H9 (cell line): ENCODE results near the gene NPLOC4. TPM values are rescaled to one million over a fixed set of nuclear protein-coding genes. Genes with fewer than 3 reads are reported as not detected.

Source experiments
- DNase-seq: peaks from one replicate; pipeline ENCODE4 v3.0.0-alpha.2; 2017
- H2AFZ ChIP-seq: one replicate; pipeline ENCODE4 v1.6.1; 2013; ENCODE audit warnings: mild to moderate bottlenecking, low read length, control low read depth, moderate library complexity
- H2AK5ac ChIP-seq: 2 replicates; pipeline ENCODE4 v1.6.1; 2013; ENCODE audit warnings: low read length, control low read depth, mixed read lengths; ENCODE audit not compliant: insufficient read length
- H2BK120ac ChIP-seq: one replicate; pipeline ENCODE4 v1.6.1; 2013; ENCODE audit warnings: low read depth, mild to moderate bottlenecking, low read length, control low read depth, inconsistent platforms; ENCODE audit not compliant: poor library complexity, severe bottlenecking
- H2BK12ac ChIP-seq: 2 replicates; pipeline ENCODE4 v1.6.1; 2013; ENCODE audit warnings: low read length, control low read depth, mixed read lengths, low read depth; ENCODE audit not compliant: insufficient read length
- H2BK15ac ChIP-seq: 2 replicates; pipeline ENCODE4 v1.6.1; 2013; ENCODE audit warnings: low read depth, low read length, control low read depth
- H2BK20ac ChIP-seq: one replicate; pipeline ENCODE4 v1.6.1; 2013; ENCODE audit warnings: low read depth, mild to moderate bottlenecking, low read length, control low read depth, inconsistent platforms; ENCODE audit not compliant: poor library complexity, severe bottlenecking
- H2BK5ac ChIP-seq: 2 replicates; pipeline ENCODE4 v1.6.1; 2013; ENCODE audit warnings: low read length, control low read depth, mixed read lengths; ENCODE audit not compliant: insufficient read length
- H3K14ac ChIP-seq: 2 replicates; pipeline ENCODE4 v1.6.1; 2013; ENCODE audit warnings: low read length, control low read depth; ENCODE audit not compliant: insufficient read depth
- H3K18ac ChIP-seq: 2 replicates; pipeline ENCODE4 v1.6.1; 2013; ENCODE audit warnings: low read depth, mild to moderate bottlenecking, mixed read lengths, low read length, control low read depth; ENCODE audit not compliant: insufficient read length
- H3K23ac ChIP-seq: 2 replicates; pipeline ENCODE4 v1.6.1; 2013; ENCODE audit warnings: low read length, control low read depth, mixed read lengths, low read depth; ENCODE audit not compliant: insufficient read length
- H3K23me2 ChIP-seq: 2 replicates; pipeline ENCODE4 v1.6.1; 2013; ENCODE audit warnings: low read depth, mild to moderate bottlenecking, mixed read lengths, low read length, control low read depth; ENCODE audit not compliant: insufficient read length, poor library complexity, severe bottlenecking
- H3K27ac ChIP-seq: 2 replicates; pipeline ENCODE4 v1.5.1; 2013; ENCODE audit warnings: low read length, control low read depth, mixed read lengths, low read depth; ENCODE audit not compliant: insufficient read length
- H3K27me3 ChIP-seq: 2 replicates; pipeline ENCODE4 v1.6.1; 2013; ENCODE audit warnings: low read length, control low read depth, inconsistent platforms; ENCODE audit not compliant: insufficient read depth
- H3K4ac ChIP-seq: 2 replicates; pipeline ENCODE4 v1.6.1; 2013; ENCODE audit warnings: low read depth, mild to moderate bottlenecking, control low read depth, inconsistent platforms, low read length, moderate library complexity
- H3K4me1 ChIP-seq: 2 replicates; pipeline ENCODE4 v1.6.1; 2013; ENCODE audit warnings: low read length, control low read depth, inconsistent platforms; ENCODE audit not compliant: insufficient read depth
- H3K4me2 ChIP-seq: 2 replicates; pipeline ENCODE4 v1.6.1; 2013; ENCODE audit warnings: low read length, control low read depth, mixed read lengths; ENCODE audit not compliant: insufficient read length, insufficient read depth
- H3K56ac ChIP-seq: 2 replicates; pipeline ENCODE4 v1.6.1; 2013; ENCODE audit warnings: low read depth, mild to moderate bottlenecking, mixed read lengths, low read length, control low read depth; ENCODE audit not compliant: insufficient read length
- H3K79me1 ChIP-seq: 2 replicates; pipeline ENCODE4 v1.6.1; 2013; ENCODE audit warnings: low read depth, mild to moderate bottlenecking, moderate library complexity, low read length, control low read depth, inconsistent platforms; ENCODE audit not compliant: insufficient read depth, poor library complexity, severe bottlenecking
- H3K79me2 ChIP-seq: 2 replicates; pipeline ENCODE4 v1.6.1; 2013; ENCODE audit warnings: low read length, control low read depth, inconsistent platforms; ENCODE audit not compliant: insufficient read depth
- H3K9ac ChIP-seq: 2 replicates; pipeline ENCODE4 v1.6.1; 2013; ENCODE audit warnings: low read length, control low read depth, mixed read lengths; ENCODE audit not compliant: insufficient read length; ENCODE audit errors: extremely low read depth
- H3K9me3 ChIP-seq: one replicate; pipeline ENCODE4 v1.6.1; 2013; ENCODE audit warnings: low read depth, low read length, inconsistent platforms; ENCODE audit not compliant: control insufficient read depth
- H3T11ph ChIP-seq: one replicate; pipeline ENCODE4 v1.6.1; 2013; ENCODE audit warnings: mild to moderate bottlenecking, low read length, control low read depth, inconsistent platforms
- H4K20me1 ChIP-seq: one replicate; pipeline ENCODE4 v1.6.1; 2013; ENCODE audit not compliant: control insufficient read depth, insufficient read length, insufficient read depth
- H4K5ac ChIP-seq: 2 replicates; pipeline ENCODE4 v1.6.1; 2013; ENCODE audit warnings: low read depth, mild to moderate bottlenecking, mixed read lengths, low read length, control low read depth; ENCODE audit not compliant: insufficient read length
- H4K8ac ChIP-seq: replicated peaks from 2 replicates; pipeline ENCODE4 v1.6.1; 2013; ENCODE audit warnings: low read length, control low read depth, mixed read lengths, low read depth; ENCODE audit not compliant: insufficient read length
- H4K91ac ChIP-seq: 2 replicates; pipeline ENCODE4 v1.6.1; 2013; ENCODE audit warnings: low read depth, mild to moderate bottlenecking, moderate library complexity, mixed read lengths, low read length, control low read depth; ENCODE audit not compliant: insufficient read length
- H3K27ac Mint-ChIP-seq, 3 experiments: 2 replicates in 2 of 3; 3 replicates in 1 of 3; pipeline ENCODE4 v1.8.0; 2020 to 2021; ENCODE audit warnings: mixed read lengths in 3 of 3, mild to moderate bottlenecking in 1 of 3, moderate library complexity in 1 of 3
- H3K27me3 Mint-ChIP-seq: 2 replicates; pipeline ENCODE4 v1.8.0; 2021; ENCODE audit warnings: low read depth, mild to moderate bottlenecking, moderate library complexity, mixed read lengths
- H3K36me3 Mint-ChIP-seq, 3 experiments: 2 replicates in 2 of 3; 3 replicates in 1 of 3; pipeline ENCODE4 v1.8.0; 2020 to 2021; ENCODE audit warnings: low read depth in 3 of 3, mixed read lengths in 3 of 3; ENCODE audit not compliant: insufficient read depth in 1 of 3
- H3K4me1 Mint-ChIP-seq, 2 experiments: 2 replicates each; pipeline ENCODE4 v1.8.0; 2020; ENCODE audit warnings: mixed read lengths in 2 of 2
- H3K4me3 Mint-ChIP-seq, 2 experiments: 2 replicates in 1 of 2; 3 replicates in 1 of 2; pipeline ENCODE4 v1.8.0; 2020 to 2021; ENCODE audit warnings: mild to moderate bottlenecking in 2 of 2, mixed read lengths in 2 of 2, moderate library complexity in 1 of 2
- H3K9me3 Mint-ChIP-seq, 2 experiments: 2 replicates in 1 of 2; 3 replicates in 1 of 2; pipeline ENCODE4 v1.8.0; 2020; ENCODE audit warnings: mild to moderate bottlenecking in 2 of 2, mixed read lengths in 2 of 2, moderate library complexity in 1 of 2
- CTCF ChIP-seq: fragments of 200-600 bp; sonication (generic); conservative IDR thresholded peaks from 3 replicates; pipeline ENCODE4 v1.8.0; 2021; ENCODE audit warnings: antibody characterized with exemption, mild to moderate bottlenecking
- WGBS: extraction: QIAGEN DNeasy Blood & Tissue Kit; methylation state at CpG from one replicate; pipeline ENCODE4 v1.1.7; 2013; ENCODE audit warnings: missing lambda C conversion rate, low lambda C conversion rate, mixed read lengths; ENCODE audit not compliant: insufficient read length; ENCODE audit errors: extremely low coverage; 5-methylcytosine and 5-hydroxymethylcytosine counted together
- total RNA-seq: library from RNA; stranded (reverse); gene quantifications from 2 replicates; pipeline ENCODE4 v1.2.1, GENCODE V29; 2021

NPLOC4 gene
- total RNA-seq, 1 experiment from 2014 or later, result 103 TPM

- Histone ChIP-seq H3K79me1 (no peaks in the 10 kb centered on the region), H3K9me3 (no peaks in the 10 kb centered on the region), H4K8ac (no peak overlapping the region), H3K18ac (no peak overlapping the region), H2AFZ (no peak overlapping the region), H2BK5ac (no peak overlapping the region), H3K27ac (no peak overlapping the region), H2BK12ac (no peak overlapping the region), H4K5ac (no peak overlapping the region), H4K20me1 (no peaks in the 10 kb centered on the region), H3K23ac (no peak overlapping the region), H3K27me3 (no peaks in the 10 kb centered on the region), H3K14ac (no peak overlapping the region), H3K9ac (no peak overlapping the region), H2BK20ac (no peak overlapping the region), H4K91ac (no peak overlapping the region), H3K4ac (no peak overlapping the region), H2AK5ac (no peak overlapping the region), H3T11ph (no peak overlapping the region), H3K4me1 (no peaks in the 10 kb centered on the region), H3K4me2 (no peak overlapping the region), H3K79me2 (no peaks in the 10 kb centered on the region), H3K56ac (no peak overlapping the region), H2BK15ac (no peak overlapping the region), H3K23me2 (no peaks in the 10 kb centered on the region), H2BK120ac (no peak overlapping the region)
- Mint-ChIP-seq H3K36me3 (peaks cover 22 to 85% (median 74%) of the 10 kb centered on the region in 3 experiments; a peak in 6 of 7 replicates), H3K4me1 (no peaks in the 10 kb centered on the region), H3K27ac (peak overlapping the region in 1 of 3 experiments; percentile 20; a peak in 1 of 7 replicates), H3K4me3 (no peak overlapping the region), H3K9me3 (no peaks in the 10 kb centered on the region), H3K27me3 (no peaks in the 10 kb centered on the region)
- DNase-seq, result no peak
- WGBS, result no CpG with 5 or more reads among the region's 4 CpGs
- TF ChIP-seq CTCF, result no peak
Observed at GRCh38 chr17:81561494-81561885, 75.4 kb downstream of the NPLOC4 start.
